HG02588 (cell line): ENCODE data around the gene TCP11.

Experiments
- ATAC-seq: cut with Tn5 transposase; IDR thresholded peaks from one replicate; pipeline ENCODE4 v1.9.1; 2021; ENCODE audit warnings: mild to moderate bottlenecking, moderate library complexity; ENCODE audit not compliant: unreplicated experiment

The TCP11 gene

DNA sequence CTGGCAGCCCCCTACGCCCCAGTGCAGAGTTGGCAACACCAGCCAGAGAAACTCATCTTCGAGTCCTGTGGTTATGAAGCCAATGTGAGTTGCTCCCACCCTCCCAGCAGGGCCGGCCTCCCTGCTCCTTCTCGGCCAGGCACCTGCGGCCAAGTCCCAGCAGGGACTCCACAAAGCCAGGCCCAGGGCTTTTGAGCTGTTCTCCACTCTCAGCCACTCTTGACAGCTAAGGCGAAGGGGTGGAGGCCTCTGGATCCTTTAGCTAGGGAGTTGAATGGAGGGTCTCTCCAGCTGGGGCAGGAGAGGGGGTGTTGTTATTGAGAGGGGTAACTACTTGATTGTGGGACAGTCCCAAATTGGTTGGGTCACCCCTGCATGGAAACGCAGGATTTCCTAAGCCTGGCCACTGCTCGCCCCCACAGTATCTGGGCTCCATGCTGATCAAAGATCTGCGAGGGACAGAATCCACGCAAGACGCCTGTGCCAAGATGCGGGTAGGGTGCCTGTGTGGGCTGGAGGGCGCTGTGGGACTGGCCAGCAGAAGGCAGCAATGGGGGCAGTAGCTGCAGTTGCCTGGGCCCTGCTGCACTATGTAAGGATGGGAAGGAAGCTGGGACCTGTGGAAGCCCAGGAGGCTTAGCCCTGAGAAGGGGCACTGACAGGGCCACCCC is 58.3 kb downstream of the TCP11 start:
- ATAC-seq = no peak

DNA sequence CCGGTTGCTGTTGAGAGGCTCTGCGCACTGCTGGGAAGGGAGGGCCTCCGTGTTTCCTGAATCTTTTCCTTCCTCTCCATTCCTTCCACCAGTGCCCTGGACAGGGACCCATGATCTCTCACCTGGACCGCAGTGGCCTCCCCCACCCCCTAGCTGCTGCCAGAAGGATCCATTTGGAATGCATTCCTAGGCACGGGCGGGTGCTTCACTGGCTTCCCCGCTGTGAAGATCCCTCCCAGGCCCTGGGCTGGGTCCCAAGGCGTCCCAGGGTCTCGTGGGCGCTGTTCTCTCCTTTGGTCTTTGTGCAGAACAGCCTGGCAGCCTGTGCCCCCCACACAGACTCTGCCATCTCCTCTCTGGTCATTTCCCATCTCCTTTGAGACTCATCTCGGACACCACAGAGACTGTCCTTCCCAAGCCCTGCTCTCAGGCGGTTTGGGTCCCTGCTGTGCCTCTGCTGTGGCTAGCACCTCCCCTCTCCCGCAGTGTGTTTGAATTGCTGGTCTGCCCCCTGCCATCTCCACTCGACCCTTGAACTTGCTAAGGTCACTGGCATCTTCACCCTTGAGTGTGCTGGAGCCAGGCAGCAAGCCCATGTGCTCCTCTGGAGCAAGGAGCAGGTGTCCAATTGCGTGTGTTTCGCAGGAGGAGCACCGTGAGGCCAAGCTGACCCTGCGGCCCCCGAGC is 59.0 kb downstream of the TCP11 start:
- no peak for ATAC-seq

- no peak for ATAC-seq
Observed at GRCh38 chr6:35081426-35081851, 59.7 kb downstream of the TCP11 start.

- no peak for ATAC-seq
Observed at GRCh38 chr6:35080821-35081425, 60.2 kb downstream of the TCP11 start.

- ATAC-seq = no peak
Observed at GRCh38 chr6:35080016-35080680, 61.0 kb downstream of the TCP11 start.

DNA sequence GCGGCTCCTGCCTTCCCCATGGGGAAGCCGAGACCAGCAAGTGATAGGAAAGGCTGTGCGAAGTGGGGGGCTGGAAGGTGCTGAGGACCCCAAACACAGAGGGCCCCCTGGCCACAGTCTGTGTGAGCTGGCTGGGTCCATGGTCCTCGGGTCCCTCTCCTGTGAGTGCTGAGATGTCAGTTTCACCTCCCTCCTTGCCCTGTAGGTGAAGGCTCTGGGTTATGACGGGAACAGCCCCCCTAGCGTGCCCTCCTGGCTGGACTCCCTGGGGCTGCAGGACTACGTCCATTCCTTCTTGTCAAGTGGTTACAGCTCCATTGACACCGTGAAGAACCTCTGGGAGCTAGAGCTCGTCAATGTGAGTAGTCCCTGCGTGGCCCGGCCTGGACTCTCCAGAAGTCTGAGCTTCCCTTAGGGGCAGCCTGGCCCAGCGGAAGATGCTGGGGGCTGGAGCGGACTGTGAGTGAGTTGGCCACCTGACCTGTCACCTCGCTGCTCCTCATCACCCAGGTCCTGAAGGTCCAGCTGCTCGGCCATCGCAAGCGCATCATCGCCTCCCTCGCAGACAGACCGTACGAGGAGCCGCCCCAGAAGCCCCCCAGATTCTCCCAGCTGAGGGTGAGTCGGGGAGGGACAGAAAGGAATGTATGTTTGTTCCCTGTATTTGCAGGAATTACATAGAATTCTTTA is 61.7 kb downstream of the TCP11 start:
- ATAC-seq = no peak

DNA sequence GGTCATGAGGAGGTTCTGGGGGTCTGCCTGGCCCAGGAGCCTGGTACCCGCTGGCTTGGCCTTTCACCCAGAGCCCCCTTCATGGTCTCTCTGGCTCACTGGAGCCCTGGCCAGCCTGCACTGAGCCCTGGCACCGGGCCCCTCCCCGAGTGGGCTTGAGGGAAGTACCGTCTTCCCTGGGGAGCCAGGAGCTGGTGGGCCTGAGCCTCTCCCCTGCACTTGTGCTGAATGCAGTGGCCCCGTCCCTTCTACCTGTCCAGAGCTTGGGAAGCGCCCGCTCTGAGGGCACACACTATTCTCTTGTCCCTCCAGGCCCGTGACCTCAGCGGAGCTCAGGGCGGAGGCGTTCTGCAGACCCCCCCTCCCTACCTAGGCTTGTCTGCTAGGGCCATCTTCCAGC is 62.2 kb downstream of the TCP11 start:
- ATAC-seq = no peak

GRCh38 chr6:35078226-35078850 is 62.8 kb downstream of the TCP11 start:
- no peak for ATAC-seq

DNA sequence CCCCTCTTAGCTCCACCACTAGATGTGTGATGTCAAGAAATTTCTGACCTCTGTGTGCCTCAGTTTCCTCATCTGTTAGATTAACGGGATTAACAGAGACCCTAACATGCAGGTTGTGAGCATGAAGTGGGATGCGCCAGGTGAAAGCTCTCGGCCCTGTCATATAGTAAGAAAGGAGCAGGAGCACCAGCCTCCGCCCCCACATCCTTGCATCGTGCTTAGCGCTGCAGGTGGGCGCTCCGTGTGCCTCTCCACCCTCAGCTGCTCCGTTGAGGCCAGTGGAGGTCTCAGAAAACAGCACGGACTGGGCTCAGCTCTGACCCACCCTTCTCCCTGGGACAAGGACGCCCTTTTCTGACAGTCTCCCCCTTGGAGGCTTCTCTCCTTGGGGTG is 63.4 kb downstream of the TCP11 start:
- no peak for ATAC-seq

DNA sequence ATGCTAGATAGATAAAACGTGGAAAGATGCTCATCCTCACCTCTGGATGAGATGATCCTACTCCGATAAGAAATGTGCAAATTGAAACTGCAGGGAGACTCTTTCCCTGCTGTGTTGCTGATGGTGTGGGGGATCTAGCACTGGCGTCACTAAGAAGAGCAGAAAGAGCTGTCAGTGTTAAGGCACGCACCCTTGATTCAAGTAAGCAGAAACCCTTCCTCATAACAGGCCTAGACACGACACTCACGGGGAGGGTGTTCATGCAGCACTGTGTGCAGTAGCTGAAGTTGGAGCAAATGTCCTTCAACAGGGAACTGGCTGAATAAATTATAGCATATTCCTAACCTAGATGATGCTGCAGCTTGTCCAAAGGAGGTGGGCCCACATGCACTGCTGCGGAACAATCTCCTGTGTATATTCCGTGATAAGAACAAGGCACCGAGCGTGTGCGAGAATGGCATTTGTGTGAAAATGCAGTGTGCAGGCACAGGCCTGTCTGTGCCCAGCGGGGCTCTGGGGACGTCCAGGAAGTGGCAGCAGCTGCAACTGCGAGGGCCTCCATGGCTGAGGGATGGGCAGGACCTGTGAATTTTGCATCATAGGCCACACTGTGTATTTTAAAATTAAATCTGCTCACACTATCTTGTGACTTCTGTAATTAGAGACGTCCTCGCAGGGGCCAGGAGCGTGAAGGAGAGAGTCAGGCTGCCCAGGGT is 64.0 kb downstream of the TCP11 start:
- ATAC-seq = no peak

GRCh38 chr6:35073766-35074471 is 67.2 kb downstream of the TCP11 start:
- ATAC-seq = no peak

GRCh38 chr6:35073211-35073610 is 67.9 kb downstream of the TCP11 start:
- ATAC-seq = no peak

DNA sequence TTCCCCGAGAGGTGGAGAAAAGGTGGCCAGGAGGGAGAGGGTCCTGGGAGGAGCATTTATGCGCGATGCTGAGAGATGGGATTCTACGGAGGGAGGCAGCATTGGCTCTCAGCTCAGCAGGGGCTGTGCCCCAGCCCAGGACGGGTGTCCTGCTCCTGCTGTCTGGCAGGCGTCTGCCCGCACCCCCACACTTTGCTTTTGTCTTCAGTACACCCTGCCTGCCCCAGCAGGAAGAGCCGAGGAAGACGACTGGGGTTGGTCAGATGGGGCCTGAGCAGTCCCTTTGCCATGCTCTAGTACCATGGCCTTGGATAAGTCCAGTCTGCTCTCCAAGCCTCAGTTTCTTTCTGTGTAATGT is 68.5 kb downstream of the TCP11 start:
- no peak for ATAC-seq

DNA sequence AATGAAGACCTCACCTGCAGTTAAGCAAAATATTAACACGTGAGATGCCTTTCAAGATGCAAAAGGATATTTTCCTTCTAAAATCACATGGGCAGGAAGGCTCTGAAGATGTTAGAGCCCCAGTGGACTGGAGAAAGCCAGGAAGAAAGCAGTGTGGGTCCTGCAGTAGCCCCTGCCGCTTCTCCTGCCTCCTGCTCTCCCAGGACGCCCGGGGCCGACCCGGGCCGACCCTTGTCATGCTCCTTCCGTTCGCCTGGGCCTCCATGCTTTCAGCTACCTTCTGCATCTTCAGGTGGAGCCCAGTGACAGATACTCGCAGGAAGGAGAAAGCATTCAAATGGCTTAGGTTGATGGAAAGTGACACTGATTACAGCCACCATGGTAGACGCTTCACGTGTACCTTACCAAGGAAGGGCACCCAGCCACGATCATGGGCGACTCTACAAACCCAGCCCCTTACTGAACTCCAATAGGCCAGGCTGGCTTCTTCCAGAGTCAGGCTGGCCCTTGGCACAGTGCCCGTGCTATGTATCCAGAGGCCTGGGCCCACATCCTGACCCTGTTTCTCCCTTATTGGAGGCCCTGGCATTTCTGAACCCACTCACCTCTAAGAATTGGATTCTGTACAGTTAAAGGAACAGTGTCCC is 69.0 kb downstream of the TCP11 start:
- no peak for ATAC-seq

DNA sequence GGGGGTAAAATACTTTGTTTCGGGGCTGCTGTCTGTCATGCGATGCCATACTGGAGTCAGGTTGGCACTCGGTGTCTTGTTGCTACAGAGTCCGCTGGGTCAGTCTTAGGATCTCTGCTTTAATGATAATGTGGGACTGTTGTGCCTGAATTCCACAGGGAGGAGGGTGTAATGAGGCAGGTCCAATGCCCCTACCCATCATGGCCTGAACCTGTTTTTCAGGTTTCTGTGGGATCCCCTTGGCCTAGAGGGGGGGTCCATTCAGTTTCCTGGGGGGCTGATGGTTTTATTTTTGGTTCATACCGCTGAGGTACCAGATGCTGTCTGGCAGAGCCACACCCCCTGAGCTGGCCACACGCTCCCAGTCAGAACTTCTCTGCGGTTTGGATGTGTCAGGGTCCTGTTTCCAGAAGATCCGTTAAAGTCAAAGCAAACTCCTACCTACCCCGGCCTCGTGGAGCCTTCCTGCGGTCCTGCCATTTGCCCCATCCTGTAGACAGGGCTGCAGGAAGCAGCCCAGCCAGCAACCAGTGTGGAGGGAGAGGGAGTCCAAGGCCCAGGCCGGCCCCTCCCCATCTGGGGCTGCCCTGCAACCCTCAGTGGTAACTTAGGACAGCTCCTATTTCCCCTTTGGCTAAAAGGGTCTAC is 69.7 kb downstream of the TCP11 start:
- ATAC-seq = no peak

DNA sequence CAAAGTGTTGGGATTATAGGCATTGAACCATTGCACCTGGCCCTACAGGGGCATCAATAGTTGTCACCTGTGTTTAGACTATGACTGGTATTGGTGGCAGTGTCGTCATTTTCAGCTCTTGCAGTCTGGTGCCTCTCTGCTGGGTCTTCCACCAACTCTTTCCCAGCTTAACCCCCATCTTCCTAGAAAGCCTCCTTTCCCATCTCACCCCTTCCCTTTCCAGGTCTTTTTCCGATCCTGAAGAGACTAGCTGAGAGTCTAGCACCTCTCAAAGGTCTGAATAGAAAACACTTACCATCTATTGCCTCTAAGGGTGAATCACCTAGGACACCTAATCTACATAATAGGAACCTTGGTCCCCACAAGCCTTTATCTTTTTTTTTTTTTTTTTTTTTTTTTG is 71.0 kb downstream of the TCP11 start:
- no peak for ATAC-seq

DNA sequence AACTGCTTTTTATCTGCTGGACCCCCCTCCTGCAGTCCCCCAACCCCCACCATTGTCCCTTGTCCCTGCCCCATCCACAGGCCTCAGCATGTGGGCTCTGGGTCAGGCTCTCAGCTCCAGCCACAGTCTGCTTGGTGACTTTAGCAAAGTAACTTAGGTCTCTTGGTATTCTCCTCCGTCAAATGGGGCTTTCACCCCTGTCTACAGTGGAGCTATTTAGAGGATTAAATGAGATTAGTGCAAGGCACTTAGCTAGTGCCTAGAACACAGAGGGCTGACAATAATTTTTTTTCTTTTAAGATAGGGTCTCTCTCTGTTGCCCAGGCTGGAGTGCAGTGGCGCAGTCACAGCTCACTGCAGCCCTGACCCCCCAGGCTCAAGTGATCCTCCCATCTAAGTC is 71.9 kb downstream of the TCP11 start:
- no peak for ATAC-seq

GRCh38 chr6:35068644-35069043 is 72.5 kb downstream of the TCP11 start:
- no peak for ATAC-seq

- no peak for ATAC-seq
Observed at GRCh38 chr6:35068206-35068605, 72.9 kb downstream of the TCP11 start.
